HG03457 (cell line): Measurements from ENCODE around the gene TNNT3.

Experiments
- ATAC-seq: cut with Tn5 transposase; IDR thresholded peaks from one replicate; pipeline ENCODE4 v1.9.1; 2021; ENCODE audit warnings: moderate number of reproducible peaks; ENCODE audit not compliant: unreplicated experiment

Gene TNNT3

GRCh38 chr11:1949922-1950321, 30.4 kb downstream of the TNNT3 start:
- no peak for ATAC-seq

GRCh38 chr11:1952806-1953482, 33.4 kb downstream of the TNNT3 start:
- ATAC-seq = no peak

- no peak for ATAC-seq
These were observed 34.2 kb downstream of the TNNT3 start for GRCh38 chr11:1953489-1954266.

GRCh38 chr11:1958367-1958766, 38.9 kb downstream of the TNNT3 start:
- ATAC-seq = no peak

GRCh38 chr11:1959786-1960185, 40.3 kb downstream of the TNNT3 start:
- no peak for ATAC-seq

- ATAC-seq = no peak
These were observed 44.4 kb downstream of the TNNT3 start for GRCh38 chr11:1963864-1964263.

- no peak for ATAC-seq
These were observed 44.8 kb downstream of the TNNT3 start for GRCh38 chr11:1964348-1964747.

GRCh38 chr11:1964955-1965354, 45.5 kb downstream of the TNNT3 start:
- ATAC-seq = no peak

GRCh38 chr11:1966531-1966930, 47.0 kb downstream of the TNNT3 start:
- no peak for ATAC-seq

- no peak for ATAC-seq
These were observed 48.2 kb downstream of the TNNT3 start for GRCh38 chr11:1967641-1968225.

GRCh38 chr11:1968454-1969002, 49.0 kb downstream of the TNNT3 start:
- no peak for ATAC-seq

- no peak for ATAC-seq
These were observed 49.5 kb downstream of the TNNT3 start for GRCh38 chr11:1969035-1969434.

GRCh38 chr11:1969776-1970175, 50.3 kb downstream of the TNNT3 start:
- ATAC-seq = no peak

GRCh38 chr11:1970956-1971355, 51.5 kb downstream of the TNNT3 start:
- ATAC-seq = no peak

GRCh38 chr11:1975185-1975584, 55.7 kb downstream of the TNNT3 start:
- no peak for ATAC-seq

GRCh38 chr11:1978720-1979473, 59.4 kb downstream of the TNNT3 start:
- ATAC-seq = no peak

GRCh38 chr11:1979607-1980006, 60.1 kb downstream of the TNNT3 start:
- no peak for ATAC-seq

GRCh38 chr11:1982873-1983600, 63.5 kb downstream of the TNNT3 start:
- ATAC-seq = no peak

GRCh38 chr11:1983601-1983961, 64.1 kb downstream of the TNNT3 start:
- ATAC-seq = no peak

GRCh38 chr11:1987024-1987423, 67.5 kb downstream of the TNNT3 start:
- no peak for ATAC-seq

- no peak for ATAC-seq
These were observed 68.7 kb downstream of the TNNT3 start for GRCh38 chr11:1988174-1988573.
